NCI-H2107 treated with DMSO at 0.1 percent for 48 hours (cell line): ENCODE data around the gene IDI1.
A peak's percentile ranks its signal among the peaks of the same experiment; 100 is the strongest.
"Not testable (repeated sequence)": the region's sequence is repeated elsewhere in the genome, so short reads cannot be mapped to it uniquely, and the experiment has no call there.

ENCODE experiments used
- DNase-seq: peaks from one replicate; lab custom pipeline; 2025; ENCODE audit not compliant: unreplicated experiment; lab: John Stamatoyannopoulos, UW

IDI1 gene

GRCh38 chr10:1064964-1065247, 16.0 kb upstream of the IDI1 start:
- no peak for DNase-seq

DNA sequence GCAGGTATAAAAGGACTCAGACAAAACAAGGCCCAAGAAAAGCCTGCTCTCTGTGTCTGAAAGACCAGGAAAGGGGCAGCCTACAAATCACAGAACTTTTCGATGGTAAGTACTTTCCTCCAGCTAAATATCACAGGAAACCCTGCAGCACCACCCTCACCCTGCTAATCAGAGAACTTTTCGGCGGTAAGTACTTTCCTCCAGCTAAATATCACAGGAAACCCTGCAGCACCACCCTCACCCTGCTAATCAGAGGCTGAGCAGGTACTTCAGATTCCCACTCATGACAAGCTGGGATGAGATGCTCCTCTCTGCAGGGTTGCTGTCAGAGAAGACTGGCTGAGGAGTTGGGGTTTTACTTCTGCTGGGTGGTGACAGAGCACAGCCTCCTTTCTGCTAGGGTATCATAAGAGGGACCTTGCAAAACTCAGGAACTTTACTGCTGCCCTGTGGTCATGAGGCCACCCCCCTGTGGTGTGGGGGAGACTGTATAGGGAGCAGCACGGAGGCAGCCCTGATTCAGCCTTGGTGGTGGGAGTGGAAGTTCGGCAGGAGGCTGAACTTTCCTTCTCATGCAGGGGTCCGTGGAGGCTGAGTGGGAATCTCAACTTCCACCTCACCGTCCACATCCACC, 14.4 kb upstream of the IDI1 start:
- DNase-seq, result no peak

DNA sequence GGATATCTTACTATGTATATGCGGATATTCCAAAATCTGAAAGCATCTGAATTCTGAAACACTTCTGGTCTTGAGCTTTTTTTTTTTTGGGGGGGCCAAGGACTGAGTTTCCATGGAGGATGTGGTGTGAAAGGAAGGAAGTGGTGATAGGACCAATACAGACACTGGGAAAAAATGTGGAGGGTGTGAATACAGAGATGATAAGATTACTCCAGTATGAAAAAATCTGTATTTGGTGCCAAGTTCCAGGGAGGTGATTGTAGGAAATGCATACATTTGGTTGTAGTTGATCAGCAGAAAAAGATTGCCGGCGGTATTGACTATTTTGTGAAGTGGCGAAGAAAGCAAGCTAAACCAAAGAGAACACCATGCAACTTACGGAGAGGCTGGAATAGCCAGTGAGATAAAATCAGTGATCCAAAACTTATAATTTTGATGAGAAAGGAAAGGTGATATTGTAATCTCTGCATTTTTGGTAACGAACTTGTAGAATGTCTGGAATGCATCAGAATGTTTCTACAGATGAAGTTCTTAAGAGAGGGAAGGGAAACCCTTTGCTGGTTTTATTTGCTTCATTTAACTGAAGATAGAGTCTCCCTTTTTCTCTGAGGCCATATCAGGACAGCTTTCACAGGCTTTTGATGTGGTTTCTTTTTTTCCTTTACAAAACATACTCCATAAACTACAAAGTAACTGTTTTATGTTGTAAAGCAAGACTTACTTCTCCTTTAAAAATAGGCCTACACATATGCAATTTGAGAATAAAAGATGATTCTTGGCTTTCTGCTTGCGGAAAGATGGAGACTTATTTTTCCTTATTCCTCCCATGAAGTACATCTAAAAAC, 13.2 kb upstream of the IDI1 start:
- DNase-seq, result no peak

- no peak for DNase-seq
Observed at GRCh38 chr10:1059902-1060301, 11.0 kb upstream of the IDI1 start.

DNA sequence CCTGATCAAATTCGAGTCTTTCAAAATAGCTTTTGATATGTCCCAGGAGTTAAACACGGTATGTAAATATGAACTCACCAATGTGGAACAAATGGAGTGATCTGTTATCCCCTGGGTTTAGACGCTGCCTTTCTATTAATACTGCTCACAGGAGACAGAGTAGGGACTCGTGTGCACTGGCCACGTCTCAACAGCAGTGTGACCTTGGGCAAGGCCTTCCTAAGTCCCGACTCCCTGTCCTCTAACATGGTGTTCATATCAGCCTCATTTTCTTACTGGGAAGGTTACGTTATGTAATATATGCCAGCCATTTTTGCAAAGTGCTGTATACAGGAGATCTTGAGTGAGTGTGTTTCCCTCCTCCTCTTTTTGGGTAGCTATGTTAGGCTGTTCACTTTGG, 9.1 kb upstream of the IDI1 start:
- DNase-seq, result no peak

- no peak for DNase-seq
Observed at GRCh38 chr10:1057106-1057657, 8.3 kb upstream of the IDI1 start.

DNA sequence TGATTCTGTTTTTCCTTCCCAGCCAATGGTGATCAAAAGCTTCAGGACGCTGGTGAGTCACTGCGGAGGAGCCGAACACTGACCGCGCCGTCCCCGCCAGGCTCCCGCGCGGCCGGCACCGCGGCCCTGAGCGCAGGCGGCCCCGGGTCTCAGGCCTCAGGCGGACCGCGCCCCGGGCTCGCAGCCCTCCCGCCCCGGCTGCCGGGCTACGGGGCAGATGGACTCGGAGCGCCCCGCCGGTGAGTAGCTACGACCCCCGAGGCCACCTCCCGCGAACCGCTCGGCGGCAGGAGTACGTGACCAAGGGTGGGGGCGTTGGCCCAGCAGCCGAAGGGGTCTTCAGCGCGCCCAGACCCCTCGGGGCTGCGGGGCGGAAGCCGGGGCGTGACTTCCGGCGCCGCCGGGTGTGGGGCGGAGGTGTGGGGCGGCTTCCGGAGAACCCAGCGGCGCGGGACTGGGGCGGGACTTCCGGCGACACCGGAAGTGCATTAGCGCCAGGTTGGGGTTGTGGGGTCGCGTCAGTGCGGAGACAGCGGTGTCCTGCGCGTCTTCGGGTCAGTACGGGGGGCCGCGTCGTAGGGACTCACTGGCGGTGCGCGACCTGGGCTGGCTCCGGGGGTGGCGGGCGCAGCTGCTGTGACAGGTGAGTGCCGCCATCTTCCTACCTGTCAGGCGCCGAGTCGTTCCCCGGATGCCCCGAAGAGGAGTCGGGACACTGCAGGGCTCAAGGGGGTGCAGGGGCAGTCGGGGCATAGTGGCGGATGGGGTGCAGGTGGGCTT, 7.6 kb upstream of the IDI1 start, which contains the start of gene WDR37:
TSS of gene WDR37 (plus strand) at position 60 of the 780 bp plus-strand sequence. CDS start 15,771 bp downstream, outside the sequence.
- peak; percentile 20 for DNase-seq

DNA sequence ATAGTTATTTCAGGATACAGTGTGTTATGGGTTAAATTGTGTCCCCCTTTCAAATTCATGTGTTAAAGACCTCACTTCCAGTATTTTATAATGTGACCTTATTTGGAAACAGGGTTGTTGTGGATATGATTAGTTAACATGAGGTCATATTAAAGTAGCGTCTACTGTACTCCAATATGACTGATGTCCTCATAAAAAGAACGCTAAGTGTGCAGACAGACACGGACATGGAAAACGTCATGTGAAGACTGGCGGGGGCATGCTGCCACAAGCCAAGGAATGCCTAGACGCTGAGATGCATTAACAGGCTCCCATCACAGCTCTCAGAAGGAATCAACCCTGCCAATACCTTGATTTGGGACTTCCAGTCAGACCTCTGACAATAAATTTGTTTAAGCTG, 5.8 kb upstream of the IDI1 start:
- DNase-seq, result no peak

GRCh38 chr10:1050554-1050953, 1.6 kb upstream of the IDI1 start:
- DNase-seq, result no peak

DNA sequence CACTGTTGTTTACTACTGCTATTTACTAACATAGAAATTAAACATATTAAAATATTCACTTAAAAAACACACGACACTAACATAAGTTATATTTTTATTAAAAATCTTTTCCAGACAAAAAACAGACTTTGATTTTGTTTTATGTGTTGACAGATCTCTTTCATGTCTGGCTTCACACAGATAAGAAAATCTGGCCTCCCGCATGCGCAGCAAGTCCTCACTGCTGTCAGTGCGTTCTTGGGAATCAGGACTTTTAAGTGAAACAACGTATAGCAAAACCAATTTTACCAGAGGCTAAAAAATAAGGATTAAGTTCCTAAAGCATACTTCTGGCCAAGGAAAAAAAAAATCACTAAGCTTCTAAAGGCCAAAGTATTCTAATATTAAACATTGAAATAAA, 1.2 kb upstream of the IDI1 start:
- no peak for DNase-seq

- no peak for DNase-seq
Observed at GRCh38 chr10:1049425-1049958, 573 bp upstream of the IDI1 start.

DNA sequence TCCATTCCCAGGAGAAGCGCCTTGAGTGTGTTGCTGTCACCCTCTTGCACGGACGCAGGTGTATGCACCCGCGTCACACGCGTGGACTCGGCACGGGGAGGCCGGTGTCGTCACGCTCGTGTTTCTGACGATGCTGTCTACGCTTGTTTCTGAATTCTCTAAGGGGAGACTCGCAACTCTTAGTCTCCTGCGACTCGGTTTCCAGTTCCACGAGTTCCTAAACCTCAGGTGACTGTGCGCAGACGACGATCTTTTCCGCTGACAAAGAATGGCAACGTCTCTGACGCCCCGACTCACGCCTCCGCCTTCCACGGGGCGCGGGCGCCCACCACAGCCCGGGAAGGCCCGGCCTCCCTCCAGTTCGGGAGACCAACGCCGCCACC, 579 bp downstream of the IDI1 start:
- no peak for DNase-seq

- DNase-seq, result no peak
Observed at GRCh38 chr10:1047937-1048336, 982 bp downstream of the IDI1 start.

- no peak for DNase-seq
Observed at GRCh38 chr10:1045415-1045814, 3.5 kb downstream of the IDI1 start.

GRCh38 chr10:1044964-1045363, 4.0 kb downstream of the IDI1 start:
- DNase-seq, result no peak

GRCh38 chr10:1044146-1044545, 4.8 kb downstream of the IDI1 start:
- DNase-seq, result no peak

- DNase-seq, result no peak
Observed at GRCh38 chr10:1043532-1043995, 5.4 kb downstream of the IDI1 start.

GRCh38 chr10:1041514-1041913, 7.4 kb downstream of the IDI1 start:
- no peak for DNase-seq

- DNase-seq, result no peak
Observed at GRCh38 chr10:1040133-1040532, 8.8 kb downstream of the IDI1 start.

DNA sequence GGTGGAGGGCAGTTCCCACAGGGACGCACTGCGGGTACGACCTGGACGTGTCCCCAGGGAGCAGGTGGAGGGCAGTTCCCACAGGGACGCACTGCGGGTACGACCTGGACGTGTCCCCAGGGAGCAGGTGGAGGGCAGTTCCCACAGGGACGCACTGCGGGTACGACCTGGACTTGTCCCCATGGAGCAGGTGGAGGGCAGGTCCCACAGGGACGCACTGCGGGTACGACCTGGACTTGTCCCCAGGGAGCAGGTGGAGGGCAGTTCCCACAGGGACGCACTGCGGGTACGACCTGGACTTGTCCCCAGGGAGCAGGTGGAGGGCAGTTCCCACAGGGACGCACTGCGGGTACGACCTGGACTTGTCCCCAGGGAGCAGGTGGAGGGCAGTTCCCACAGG, 10.2 kb downstream of the IDI1 start:
- not testable (repeated sequence) for DNase-seq

- DNase-seq, result no peak
Observed at GRCh38 chr10:1037098-1037497, 11.8 kb downstream of the IDI1 start.
